Upper lobe of right lung (tissue), 1 donor: ENCODE results near the gene ULBP3. TPM values are rescaled to one million over a fixed set of nuclear protein-coding genes. Genes with fewer than 3 reads are reported as not detected.
"Not testable (repeated sequence)": the region's sequence is repeated elsewhere in the genome, so short reads cannot be mapped to it uniquely, and the experiment has no call there.

Experiments used
- ATAC-seq: fragments of 200-7000 bp; cut with Tn5 transposase; one replicate; pipeline ENCODE4 v1.9.1; 2020; ENCODE audit warnings: mild to moderate bottlenecking, moderate library complexity
- DNase-seq: peaks from one replicate; pipeline ENCODE4 v3.0.0-alpha.2; 2020
- H3K27ac ChIP-seq: fragments of 200-600 bp; one replicate; pipeline ENCODE4 v1.8.0; 2022
- H3K27me3 ChIP-seq: fragments of 200-600 bp; one replicate; pipeline ENCODE4 v1.8.0; 2022; ENCODE audit warnings: mild to moderate bottlenecking
- H3K36me3 ChIP-seq: fragments of 200-600 bp; one replicate; pipeline ENCODE4 v1.8.0; 2022
- H3K4me1 ChIP-seq: fragments of 200-600 bp; one replicate; pipeline ENCODE4 v1.8.0; 2022
- H3K4me3 ChIP-seq: fragments of 200-600 bp; one replicate; pipeline ENCODE4 v1.8.0; 2022; ENCODE audit warnings: mild to moderate bottlenecking
- H3K9me3 ChIP-seq: fragments of 200-600 bp; one replicate; pipeline ENCODE4 v1.8.0; 2022
- CTCF ChIP-seq: fragments of 200-600 bp; IDR thresholded peaks from one replicate; pipeline ENCODE4 v1.8.0; 2022; ENCODE audit warnings: antibody characterized with exemption
- intact Hi-C: fragments of 100-400 bp; cut with DNase I; formaldehyde crosslinking; loops from one replicate; pipeline ENCODE4 v1.11.0; 2022
- total RNA-seq: library from RNA; stranded (reverse); fragmentation: NEBNext Ultra II Directional; extraction: Animal tissue kit (Norgen Biotek cat#: 25700); gene quantifications from one replicate; pipeline ENCODE4 v1.2.1, GENCODE V29; 2021
- donor health status: DM: no; HTN: yes; CAD: no; lungs with severe emphysema.

The ULBP3 gene
- total RNA-seq, 1 donor from 2014 or later = 3.8 TPM

- DNase-seq (no peak), ATAC-seq (peak; percentile 89)
- Histone ChIP-seq H3K27ac (no peak overlapping the region), H3K9me3 (no peaks in the 10 kb centered on the region), H3K27me3 (peaks cover 56% of the 10 kb centered on the region), H3K36me3 (no peaks in the 10 kb centered on the region), H3K4me3 (no peak overlapping the region), H3K4me1 (no peaks in the 10 kb centered on the region)
- TF ChIP-seq CTCF = peak; percentile 76
- intact Hi-C loops = loop anchor here (5.0 kb wide), 1 partner anchor 79 kb away; no protein-coding TSS in a partner anchor
Observed at GRCh38 chr6:150016324-150017185, 52.4 kb downstream of the ULBP3 start.

- H3K27ac ChIP-seq, H3K36me3 ChIP-seq, DNase-seq, H3K4me3 ChIP-seq, H3K4me1 ChIP-seq, H3K9me3 ChIP-seq: not testable (repeated sequence)
- peak; percentile 46 for ATAC-seq
- intact Hi-C loops = loop anchor here (5.0 kb wide), 1 partner anchor 78 kb away; no protein-coding TSS in a partner anchor
- peaks cover 64% of the 10 kb centered on the region for H3K27me3 ChIP-seq
Observed at GRCh38 chr6:150015281-150016001, 53.5 kb downstream of the ULBP3 start.

GRCh38 chr6:150014623-150015280 is 54.2 kb downstream of the ULBP3 start:
- intact Hi-C loops = loop anchor here (5.0 kb wide), 1 partner anchor 77 kb away; no protein-coding TSS in a partner anchor
- H3K27me3 ChIP-seq = peaks cover 64% of the 10 kb centered on the region
- H3K9me3 ChIP-seq, H3K36me3 ChIP-seq, DNase-seq, H3K4me1 ChIP-seq, H3K27ac ChIP-seq, H3K4me3 ChIP-seq: not testable (repeated sequence)
- peak; percentile 4 for ATAC-seq

- H3K4me3 ChIP-seq, H3K27ac ChIP-seq, H3K4me1 ChIP-seq, ATAC-seq, H3K9me3 ChIP-seq, H3K36me3 ChIP-seq, intact Hi-C loops, DNase-seq: not testable (repeated sequence)
- H3K27me3 ChIP-seq = peaks cover 60% of the 10 kb centered on the region
Observed at GRCh38 chr6:150013785-150014622, 54.9 kb downstream of the ULBP3 start.

- H3K4me1 ChIP-seq, DNase-seq, H3K27ac ChIP-seq, H3K9me3 ChIP-seq, H3K4me3 ChIP-seq, ATAC-seq, H3K36me3 ChIP-seq, intact Hi-C loops: not testable (repeated sequence)
- H3K27me3 ChIP-seq = peaks cover 58% of the 10 kb centered on the region
Observed at GRCh38 chr6:150012846-150013784, 55.8 kb downstream of the ULBP3 start.

Other genes starting within 250 kb of the ULBP3 start
- gene LRP11, start 204.8 kb downstream of the ULBP3 start, total RNA-seq = 51.1 TPM
- 0.96 TPM for gene RAET1E, start 171.0 kb downstream of the ULBP3 start, total RNA-seq
- gene RAET1G, start 146.0 kb downstream of the ULBP3 start, total RNA-seq = 1.2 TPM
- 2.3 TPM for gene ULBP2, start 127.1 kb downstream of the ULBP3 start, total RNA-seq
- gene ULBP1, start 105.2 kb downstream of the ULBP3 start, total RNA-seq = 1.2 TPM
- not detected for gene RAET1L, start 43.6 kb downstream of the ULBP3 start, total RNA-seq
- 10.0 TPM for gene PPP1R14C, start 73.9 kb upstream of the ULBP3 start, total RNA-seq